Glutamatergic neuron (in vitro differentiated cells): Measurements from ENCODE around the gene FBXW8. TPM values are rescaled to one million over a fixed set of nuclear protein-coding genes. Genes with fewer than 3 reads are reported as not detected.
A peak's percentile ranks its signal among the peaks of the same experiment; 100 is the strongest.

Experiments used
- DNase-seq: peaks from one replicate; pipeline ENCODE4 v3.0.0; 2022
- H3K27ac Mint-ChIP-seq: one replicate; pipeline ENCODE4 v1.8.0; 2020; ENCODE audit warnings: mild to moderate bottlenecking, mixed read lengths, inconsistent platforms; ENCODE audit not compliant: unreplicated experiment
- H3K27me3 Mint-ChIP-seq: one replicate; pipeline ENCODE4 v1.8.0; 2020; ENCODE audit warnings: mild to moderate bottlenecking, moderate library complexity, mixed read lengths, inconsistent platforms; ENCODE audit not compliant: unreplicated experiment
- H3K36me3 Mint-ChIP-seq: one replicate; pipeline ENCODE4 v1.8.0; 2020; ENCODE audit warnings: mild to moderate bottlenecking, mixed read lengths, inconsistent platforms; ENCODE audit not compliant: unreplicated experiment
- H3K4me1 Mint-ChIP-seq: one replicate; pipeline ENCODE4 v1.8.0; 2020; ENCODE audit warnings: mild to moderate bottlenecking, low read depth, mixed read lengths, inconsistent platforms; ENCODE audit not compliant: unreplicated experiment
- H3K4me3 Mint-ChIP-seq: one replicate; pipeline ENCODE4 v1.8.0; 2020; ENCODE audit warnings: mild to moderate bottlenecking, mixed read lengths, inconsistent platforms; ENCODE audit not compliant: unreplicated experiment
- H3K9me3 Mint-ChIP-seq: one replicate; pipeline ENCODE4 v1.8.0; 2020; ENCODE audit warnings: mild to moderate bottlenecking, moderate library complexity, mixed read lengths, inconsistent platforms; ENCODE audit not compliant: unreplicated experiment
- CTCF ChIP-seq: fragments of 200-600 bp; sonication (generic); IDR thresholded peaks from one replicate; pipeline ENCODE4 v1.5.0; 2021; ENCODE audit not compliant: partially characterized antibody, unreplicated experiment
- total RNA-seq: library from RNA; stranded (reverse); fragmentation: NEBNext Ultra II Directional; extraction: Animal tissue kit (Norgen Biotek cat#: 25700); gene quantifications from one replicate; pipeline ENCODE4 v1.2.1, GENCODE V29; 2021; ENCODE audit not compliant: unreplicated experiment

FBXW8 gene
- total RNA-seq, 1 donor from 2014 or later, result 16.2 TPM

GRCh38 chr12:117034701-117035151 is 124.0 kb downstream of the FBXW8 start:
- H3K9me3 Mint-ChIP-seq, result peaks cover 8% of the 10 kb centered on the region
- TF ChIP-seq CTCF, result no peak
- H3K4me3 Mint-ChIP-seq, result peak overlapping the region; percentile 35
- peaks cover 24% of the 10 kb centered on the region for H3K4me1 Mint-ChIP-seq
- no peak for DNase-seq
- peak overlapping the region; percentile 78 for H3K27ac Mint-ChIP-seq
- no peaks in the 10 kb centered on the region for H3K36me3 Mint-ChIP-seq
- peaks cover 4% of the 10 kb centered on the region for H3K27me3 Mint-ChIP-seq

DNA sequence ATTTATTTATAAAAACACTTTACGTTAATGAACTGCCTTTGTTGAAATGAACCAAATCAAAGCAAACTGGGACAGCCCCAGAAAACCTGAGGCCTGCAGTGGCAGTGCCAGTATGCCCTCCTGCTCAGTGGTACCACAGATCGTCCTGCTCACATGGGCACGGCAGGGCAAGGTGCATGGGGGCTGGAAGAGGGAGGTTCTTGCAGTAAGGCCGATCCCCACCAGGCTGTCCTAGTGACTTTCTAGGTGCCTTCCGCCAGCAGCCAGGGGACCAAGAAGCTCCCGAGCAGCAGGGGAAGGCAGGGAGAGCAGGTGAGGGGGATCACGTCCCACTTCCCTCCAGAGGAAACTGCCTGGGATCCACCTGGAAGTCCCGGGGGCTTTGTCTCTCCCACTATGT is 124.5 kb downstream of the FBXW8 start:
- no peaks in the 10 kb centered on the region for H3K36me3 Mint-ChIP-seq

DNA sequence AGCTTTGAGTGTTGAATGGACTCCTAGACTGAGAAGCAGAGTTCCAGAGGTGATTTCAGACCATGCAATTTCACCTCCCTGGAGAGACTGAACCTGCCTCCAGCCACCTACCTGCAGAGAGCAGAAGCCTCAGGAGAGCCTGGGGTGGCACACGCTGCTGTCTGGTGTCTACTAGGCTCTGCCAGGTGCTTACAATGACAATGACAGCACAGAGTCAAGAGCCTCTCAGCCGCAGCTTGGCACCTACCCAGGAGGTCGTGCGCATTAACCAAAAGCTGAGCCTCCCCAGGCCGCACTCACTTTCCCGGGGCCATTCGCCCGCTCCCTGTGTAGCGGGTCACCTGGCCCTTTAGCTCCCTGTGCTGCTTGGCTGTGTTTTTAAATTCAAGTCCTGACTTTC is 125.3 kb downstream of the FBXW8 start:
- Mint-ChIP-seq H3K4me3 (no peak overlapping the region), H3K27ac (no peak overlapping the region), H3K9me3 (peaks cover 8% of the 10 kb centered on the region), H3K27me3 (peaks cover 4% of the 10 kb centered on the region), H3K36me3 (no peaks in the 10 kb centered on the region), H3K4me1 (peaks cover 19% of the 10 kb centered on the region)
- no peak for TF ChIP-seq CTCF
- no peak for DNase-seq

More for the DNA sequence above, 124.5 kb downstream of the FBXW8 start:
- Mint-ChIP-seq H3K4me1 (peaks cover 23% of the 10 kb centered on the region), H3K4me3 (no peak overlapping the region), H3K27ac (no peak overlapping the region), H3K9me3 (peaks cover 8% of the 10 kb centered on the region), H3K27me3 (peaks cover 4% of the 10 kb centered on the region)
- no peak for TF ChIP-seq CTCF
- no peak for DNase-seq

DNA sequence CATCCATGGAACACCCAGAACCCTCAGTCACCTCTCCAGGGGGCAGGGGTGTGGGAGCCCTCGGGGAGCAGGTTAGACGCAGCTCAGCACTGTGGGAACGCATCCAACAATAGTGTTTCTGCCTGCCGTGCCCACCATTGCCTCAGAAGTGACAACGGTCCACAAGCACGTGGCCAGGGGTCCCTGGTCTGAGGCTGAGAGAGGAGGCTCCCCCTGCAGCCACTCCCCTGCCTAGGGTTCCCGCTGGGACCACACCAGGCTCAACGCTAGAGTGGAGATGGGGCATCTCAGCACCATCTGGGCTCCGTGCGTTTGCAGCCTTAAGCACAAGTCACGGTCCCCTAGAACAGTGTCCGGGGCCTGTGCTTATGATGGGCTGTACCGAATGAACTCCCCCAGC is 125.8 kb downstream of the FBXW8 start:
- Mint-ChIP-seq H3K9me3 (peaks cover 8% of the 10 kb centered on the region), H3K27me3 (peaks cover 4% of the 10 kb centered on the region), H3K4me1 (peaks cover 19% of the 10 kb centered on the region), H3K36me3 (no peaks in the 10 kb centered on the region), H3K4me3 (no peak overlapping the region), H3K27ac (no peak overlapping the region)
- no peak for TF ChIP-seq CTCF
- DNase-seq, result no peak

- Mint-ChIP-seq H3K9me3 (peaks cover 6% of the 10 kb centered on the region), H3K4me3 (no peak overlapping the region), H3K4me1 (peaks cover 16% of the 10 kb centered on the region), H3K27ac (no peak overlapping the region), H3K27me3 (peaks cover 2% of the 10 kb centered on the region), H3K36me3 (no peaks in the 10 kb centered on the region)
- no peak for TF ChIP-seq CTCF
- no peak for DNase-seq
Observed at GRCh38 chr12:117037289-117038022, 126.7 kb downstream of the FBXW8 start.
